ENCODE results near the gene STRIT1. TPM values are rescaled to one million over a fixed set of nuclear protein-coding genes. Genes with fewer than 3 reads are reported as not detected.

STRIT1 gene
- total and polyA plus RNA-seq, 2 experiments from 2014 or later: 0.60 to 1.4 TPM

- H3K4me1 ChIP-seq (ENCODE audit: insufficient read depth): no peaks in the 10 kb centered on the region
- no peaks in the 10 kb centered on the region for H3K27me3 ChIP-seq
- no peak for DNase-seq (ENCODE audit: low spot score)
- no peaks in the 10 kb centered on the region for H4K20me1 ChIP-seq (ENCODE audit: insufficient read depth, poor library complexity, severe bottlenecking)
- H3K9me2 ChIP-seq (replicated peaks; ENCODE audit: insufficient read depth): no peaks in the 10 kb centered on the region
- H3K79me2 ChIP-seq: no peaks in the 10 kb centered on the region
- TF ChIP-seq EZH2 (IDR thresholded peaks at IDR 0.05; ENCODE audit: borderline replicate concordance) (no peak), EZH2phosphoT487 (IDR thresholded peaks at IDR 0.05; ENCODE audit: low read depth, severe bottlenecking, unreplicated experiment) (no peak), CTCF (IDR thresholded peaks at IDR 0.05; ENCODE audit: poor library complexity) (no peak)
- H3K36me3 ChIP-seq (replicated peaks; ENCODE audit: insufficient read depth, low read depth): no peaks in the 10 kb centered on the region
- no peak overlapping the region for H3K27ac ChIP-seq
- no peak overlapping the region for H3K4me3 ChIP-seq
- no peaks in the 10 kb centered on the region for H3K9me3 ChIP-seq (ENCODE audit: low read depth)
- H3K4me2 ChIP-seq: no peak overlapping the region
- no peak overlapping the region for H2AFZ ChIP-seq
- WGBS (ENCODE audit: low lambda C conversion rate, missing lambda C conversion rate): 87% methylated on average over 10 of the region's 10 CpGs
These were observed 31.9 kb upstream of the STRIT1 start for GRCh38 chr3:155325263-155325835.

- no peak overlapping the region for H3K4me2 ChIP-seq
- no peaks in the 10 kb centered on the region for H3K9me2 ChIP-seq (replicated peaks; ENCODE audit: insufficient read depth)
- no peak overlapping the region for H3K4me3 ChIP-seq
- DNase-seq (ENCODE audit: low spot score): peak; percentile 83
- no peaks in the 10 kb centered on the region for H3K9me3 ChIP-seq (ENCODE audit: low read depth)
- no peaks in the 10 kb centered on the region for H3K4me1 ChIP-seq (ENCODE audit: insufficient read depth)
- H3K27ac ChIP-seq: no peak overlapping the region
- no peaks in the 10 kb centered on the region for H3K36me3 ChIP-seq (replicated peaks; ENCODE audit: insufficient read depth, low read depth)
- no peaks in the 10 kb centered on the region for H4K20me1 ChIP-seq (ENCODE audit: insufficient read depth, poor library complexity, severe bottlenecking)
- no peaks in the 10 kb centered on the region for H3K27me3 ChIP-seq
- 10% methylated on average over 3 of the region's 3 CpGs for WGBS (ENCODE audit: low lambda C conversion rate, missing lambda C conversion rate)
- no peak overlapping the region for H2AFZ ChIP-seq
- peak; percentile 87 for TF ChIP-seq CTCF (IDR thresholded peaks at IDR 0.05; ENCODE audit: poor library complexity)
- TF ChIP-seq EZH2phosphoT487 (IDR thresholded peaks at IDR 0.05; ENCODE audit: low read depth, severe bottlenecking, unreplicated experiment): no peak
- no peak for TF ChIP-seq EZH2 (IDR thresholded peaks at IDR 0.05; ENCODE audit: borderline replicate concordance)
- no peaks in the 10 kb centered on the region for H3K79me2 ChIP-seq
These were observed 29.7 kb upstream of the STRIT1 start for GRCh38 chr3:155323063-155323666.

- no peak overlapping the region for H3K4me2 ChIP-seq
- 43% methylated on average over 2 of the region's 2 CpGs for WGBS (ENCODE audit: low lambda C conversion rate, missing lambda C conversion rate)
- no peaks in the 10 kb centered on the region for H3K4me1 ChIP-seq (ENCODE audit: insufficient read depth)
- peak overlapping the region; percentile 48 for H3K27ac ChIP-seq
- TF ChIP-seq EZH2 (IDR thresholded peaks at IDR 0.05; ENCODE audit: borderline replicate concordance) (no peak), CTCF (IDR thresholded peaks at IDR 0.05; ENCODE audit: poor library complexity) (no peak), EZH2phosphoT487 (IDR thresholded peaks at IDR 0.05; ENCODE audit: low read depth, severe bottlenecking, unreplicated experiment) (no peak)
- no peaks in the 10 kb centered on the region for H3K9me2 ChIP-seq (replicated peaks; ENCODE audit: insufficient read depth)
- no peak overlapping the region for H3K4me3 ChIP-seq
- no peaks in the 10 kb centered on the region for H4K20me1 ChIP-seq (ENCODE audit: insufficient read depth, poor library complexity, severe bottlenecking)
- H2AFZ ChIP-seq: no peak overlapping the region
- no peak for DNase-seq (ENCODE audit: low spot score)
- no peaks in the 10 kb centered on the region for H3K79me2 ChIP-seq
- no peaks in the 10 kb centered on the region for H3K36me3 ChIP-seq (replicated peaks; ENCODE audit: insufficient read depth, low read depth)
- no peaks in the 10 kb centered on the region for H3K9me3 ChIP-seq (ENCODE audit: low read depth)
- no peaks in the 10 kb centered on the region for H3K27me3 ChIP-seq
These were observed 27.9 kb upstream of the STRIT1 start for GRCh38 chr3:155321418-155321817.

All from hepatocyte (in vitro differentiated cells).